ENCODE results near the gene ARSB. TPM values are rescaled to one million over a fixed set of nuclear protein-coding genes. Genes with fewer than 3 reads are reported as not detected.
"Not testable (repeated sequence)": the region's sequence is repeated elsewhere in the genome, so short reads cannot be mapped to it uniquely, and the experiment has no call there.

Gene ARSB
- total RNA-seq, 1 donor, result 26.3 TPM

DNA sequence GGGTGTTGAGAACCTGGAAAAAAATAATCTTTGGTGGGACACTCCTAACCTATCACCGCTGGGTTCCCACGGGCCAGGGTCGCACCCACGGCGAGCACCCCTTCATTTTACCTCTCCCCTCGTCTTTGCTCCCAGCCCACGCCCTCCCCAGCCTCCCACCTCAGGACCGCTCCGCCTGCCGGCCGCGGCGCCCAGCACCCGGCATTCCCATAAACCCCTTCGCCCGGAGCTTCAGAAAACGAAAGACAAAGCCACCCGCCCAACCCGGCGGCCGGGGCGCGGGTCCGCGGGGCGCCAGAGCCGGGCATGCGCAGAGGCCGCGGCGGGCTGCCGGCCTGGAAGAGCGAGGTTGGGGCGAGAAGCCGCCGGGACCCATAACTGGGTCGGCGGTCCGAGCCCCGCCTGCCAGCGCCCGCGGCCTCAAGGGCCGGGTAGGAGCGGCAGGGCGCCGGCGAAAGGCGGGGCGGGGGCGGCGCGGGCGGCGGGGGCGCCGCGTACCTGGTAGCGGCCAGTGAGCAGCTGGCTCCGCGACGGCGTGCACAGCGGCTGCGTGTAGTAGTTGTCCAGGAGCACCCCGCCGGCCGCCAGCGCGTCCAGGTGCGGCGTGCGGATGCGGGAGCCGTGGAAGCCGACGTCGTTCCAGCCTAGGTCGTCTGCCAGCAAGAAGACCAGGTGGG lies 533 bp downstream of the ARSB start:
- peak; percentile 81 for DNase-seq (ENCODE audit: low read depth)
- TF ChIP-seq, protein P1, sequence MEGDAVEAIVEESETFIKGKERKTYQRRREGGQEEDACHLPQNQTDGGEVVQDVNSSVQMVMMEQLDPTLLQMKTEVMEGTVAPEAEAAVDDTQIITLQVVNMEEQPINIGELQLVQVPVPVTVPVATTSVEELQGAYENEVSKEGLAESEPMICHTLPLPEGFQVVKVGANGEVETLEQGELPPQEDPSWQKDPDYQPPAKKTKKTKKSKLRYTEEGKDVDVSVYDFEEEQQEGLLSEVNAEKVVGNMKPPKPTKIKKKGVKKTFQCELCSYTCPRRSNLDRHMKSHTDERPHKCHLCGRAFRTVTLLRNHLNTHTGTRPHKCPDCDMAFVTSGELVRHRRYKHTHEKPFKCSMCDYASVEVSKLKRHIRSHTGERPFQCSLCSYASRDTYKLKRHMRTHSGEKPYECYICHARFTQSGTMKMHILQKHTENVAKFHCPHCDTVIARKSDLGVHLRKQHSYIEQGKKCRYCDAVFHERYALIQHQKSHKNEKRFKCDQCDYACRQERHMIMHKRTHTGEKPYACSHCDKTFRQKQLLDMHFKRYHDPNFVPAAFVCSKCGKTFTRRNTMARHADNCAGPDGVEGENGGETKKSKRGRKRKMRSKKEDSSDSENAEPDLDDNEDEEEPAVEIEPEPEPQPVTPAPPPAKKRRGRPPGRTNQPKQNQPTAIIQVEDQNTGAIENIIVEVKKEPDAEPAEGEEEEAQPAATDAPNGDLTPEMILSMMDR (IDR thresholded peaks at IDR 0.05; ENCODE audit: insufficient read depth, low read depth, low read length), result peak; percentile 42
- peak overlapping the region; percentile 73 for H3K4me3 ChIP-seq (ENCODE audit: low read depth, low read length)

DNA sequence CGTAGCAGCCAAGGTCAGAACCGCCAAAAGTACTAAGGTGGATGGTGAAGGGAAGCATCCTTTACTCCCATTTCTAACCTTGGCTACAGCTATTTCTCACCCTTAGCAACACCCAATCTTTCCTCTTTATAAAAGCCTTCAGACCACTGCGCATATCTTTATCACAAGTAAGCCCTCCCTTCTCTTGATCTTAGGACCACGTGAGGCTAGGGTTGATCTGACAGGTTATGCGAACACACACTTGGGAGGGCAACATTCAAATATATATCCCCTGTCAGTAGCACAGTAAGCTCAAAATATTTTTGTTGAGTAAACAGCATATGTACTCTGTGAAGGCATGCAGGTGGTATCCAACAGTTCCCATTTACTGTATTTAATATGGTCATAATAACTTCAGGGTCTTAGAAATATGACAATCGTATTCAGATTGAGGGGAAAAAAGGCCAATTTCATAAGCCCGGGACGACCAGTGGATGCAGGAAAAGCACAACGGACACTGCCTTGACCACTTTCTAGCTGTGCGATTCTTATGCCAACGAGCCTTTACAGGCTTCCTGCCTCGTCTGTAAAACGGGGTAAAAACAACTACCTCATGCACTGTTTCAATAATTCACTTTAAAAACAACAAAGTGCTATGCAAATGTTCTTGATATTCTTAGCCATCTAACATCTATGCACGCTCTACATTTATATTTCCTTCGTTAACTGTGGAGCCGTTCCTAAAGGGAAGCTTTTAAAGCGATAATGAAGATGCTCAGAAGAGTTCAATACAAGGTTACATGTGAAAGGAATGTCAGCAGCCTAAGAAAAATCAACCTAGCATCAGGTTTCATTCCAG lies 1.3 kb downstream of the ARSB start:
- no peak for DNase-seq (ENCODE audit: low read depth)
- TF ChIP-seq, protein P1 (IDR thresholded peaks at IDR 0.05; ENCODE audit: insufficient read depth, low read depth, low read length), result no peak
- H3K4me3 ChIP-seq (ENCODE audit: low read depth, low read length), result peak overlapping the region; percentile 73

- DNase-seq (ENCODE audit: low read depth); H3K4me3 ChIP-seq (ENCODE audit: low read depth, low read length): not testable (repeated sequence)
These were observed 1.9 kb downstream of the ARSB start for GRCh38 chr5:78983194-78983593.

- no peak for DNase-seq (ENCODE audit: low read depth)
- TF ChIP-seq, protein P1 (IDR thresholded peaks at IDR 0.05; ENCODE audit: insufficient read depth, low read depth, low read length), result no peak
- H3K4me3 ChIP-seq (ENCODE audit: low read depth, low read length), result no peak overlapping the region
These were observed 5.2 kb downstream of the ARSB start for GRCh38 chr5:78979909-78980308.

DNA sequence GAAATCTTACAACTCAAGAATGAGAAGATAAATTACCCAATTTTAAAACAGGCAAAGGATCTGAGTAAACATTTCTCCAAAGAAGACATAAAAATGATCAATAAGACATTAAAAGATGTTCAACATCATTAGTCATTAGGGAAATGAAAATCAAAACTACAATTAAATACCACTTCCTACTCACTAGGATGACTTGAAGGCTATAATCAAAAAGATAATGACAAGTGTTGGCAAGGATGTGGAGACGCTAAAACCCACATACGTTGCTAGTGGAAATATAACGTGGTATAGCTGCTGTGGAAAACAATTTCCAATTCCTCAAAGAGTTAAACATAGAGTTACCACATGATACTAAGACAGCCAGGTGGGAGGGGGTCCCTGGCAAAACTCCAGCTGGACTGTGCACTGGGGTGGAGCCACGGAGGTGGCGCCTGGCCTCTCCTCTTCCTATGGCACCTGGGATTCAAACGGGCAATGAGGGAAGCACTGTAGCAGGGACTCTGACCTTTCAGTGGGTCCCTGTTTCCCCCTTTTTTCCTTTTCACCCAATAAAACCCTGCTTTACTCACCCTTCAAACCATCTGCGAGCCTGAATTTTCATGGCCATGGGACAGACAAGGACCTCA lies 5.9 kb downstream of the ARSB start:
- no peak for DNase-seq (ENCODE audit: low read depth)
- H3K4me3 ChIP-seq (ENCODE audit: low read depth, low read length), result no peak overlapping the region
- TF ChIP-seq, protein P1 (IDR thresholded peaks at IDR 0.05; ENCODE audit: insufficient read depth, low read depth, low read length), result no peak

DNA sequence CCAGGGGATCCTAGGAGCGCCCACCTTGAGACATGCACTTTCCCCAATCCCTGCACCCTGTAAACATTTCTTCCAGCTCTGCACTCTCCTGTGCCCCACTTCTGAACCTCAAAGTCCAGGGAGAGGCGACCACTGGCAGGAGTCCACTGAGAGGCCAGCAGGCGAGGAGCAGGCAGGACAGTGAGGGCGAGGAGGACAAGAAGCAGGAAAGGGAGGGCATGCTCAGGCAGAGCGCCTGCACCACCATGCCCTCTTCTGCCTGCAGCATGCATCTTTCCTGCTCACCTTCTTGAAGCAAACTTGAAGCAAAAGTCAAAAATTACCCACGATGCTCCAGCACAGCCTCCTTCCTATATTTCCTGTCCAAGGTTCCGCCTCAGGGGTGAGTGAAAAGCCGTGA lies 10.1 kb downstream of the ARSB start:
- TF ChIP-seq, protein P1 (IDR thresholded peaks at IDR 0.05; ENCODE audit: insufficient read depth, low read depth, low read length), result no peak
- H3K4me3 ChIP-seq (ENCODE audit: low read depth, low read length), result no peak overlapping the region
- DNase-seq (ENCODE audit: low read depth), result no peak

DNA sequence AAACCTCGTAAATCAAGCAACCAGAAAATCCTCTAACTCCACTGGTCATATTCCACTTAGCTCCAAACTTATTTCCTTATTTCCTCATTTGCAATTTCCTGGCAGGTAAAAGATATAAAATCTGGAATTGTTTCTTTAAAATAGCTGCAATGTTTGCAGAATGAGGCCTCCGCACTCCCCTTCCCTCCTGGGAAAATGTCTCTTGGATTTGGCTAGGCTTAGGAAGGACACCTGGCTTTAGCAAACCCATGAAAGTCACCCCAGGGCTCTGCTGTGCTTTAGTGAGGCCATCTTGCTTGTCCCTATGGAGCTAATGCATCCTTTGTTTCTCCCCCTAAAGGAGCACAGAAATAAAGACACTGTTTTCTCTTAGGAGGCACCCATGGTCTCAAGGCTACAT lies 10.5 kb downstream of the ARSB start:
- DNase-seq (ENCODE audit: low read depth), result no peak
- TF ChIP-seq, protein P1 (IDR thresholded peaks at IDR 0.05; ENCODE audit: insufficient read depth, low read depth, low read length), result no peak
- no peak overlapping the region for H3K4me3 ChIP-seq (ENCODE audit: low read depth, low read length)

All from fibroblast of villous mesenchyme (primary cell).